Lower lobe of right lung (tissue), 2 donors: ENCODE results near the gene TIGD6. TPM values are rescaled to one million over a fixed set of nuclear protein-coding genes. Genes with fewer than 3 reads are reported as not detected.

Experiments
- ATAC-seq, 2 donors: fragments of 200-7000 bp; cut with Tn5 transposase; one replicate each; pipeline ENCODE4 v1.9.1; 2020 to 2022; ENCODE audit warnings: mild to moderate bottlenecking in 2 of 2, moderate library complexity in 2 of 2
- DNase-seq: peaks from one replicate; pipeline ENCODE4 v3.0.0-alpha.2; 2020
- H3K27ac ChIP-seq: fragments of 200-600 bp; one replicate; pipeline ENCODE4 v1.8.0; 2022
- H3K27me3 ChIP-seq: fragments of 200-600 bp; one replicate; pipeline ENCODE4 v1.8.0; 2022; ENCODE audit warnings: low read depth
- H3K36me3 ChIP-seq: fragments of 200-600 bp; one replicate; pipeline ENCODE4 v1.8.0; 2022; ENCODE audit warnings: mild to moderate bottlenecking
- H3K4me1 ChIP-seq: fragments of 200-600 bp; one replicate; pipeline ENCODE4 v1.8.0; 2022
- H3K4me3 ChIP-seq: fragments of 200-600 bp; one replicate; pipeline ENCODE4 v1.8.0; 2022; ENCODE audit warnings: mild to moderate bottlenecking
- H3K9me3 ChIP-seq: fragments of 200-600 bp; one replicate; pipeline ENCODE4 v1.8.0; 2022
- CTCF ChIP-seq: fragments of 200-600 bp; IDR thresholded peaks from one replicate; pipeline ENCODE4 v1.8.0; 2022; ENCODE audit warnings: antibody characterized with exemption, mild to moderate bottlenecking
- intact Hi-C: fragments of 100-400 bp; cut with DNase I; formaldehyde crosslinking; loops from one replicate; pipeline ENCODE4 v1.11.0; 2022
- total RNA-seq: library from RNA; stranded (reverse); fragmentation: NEBNext Ultra II Directional; extraction: Animal tissue kit (Norgen Biotek cat#: 25700); gene quantifications from one replicate; pipeline ENCODE4 v1.2.1, GENCODE V29; 2021
- donor health status: DM: no; HTN: yes; CAD: no; lungs with severe emphysema.

TIGD6 gene
- total RNA-seq, 1 donor from 2014 or later: 4.8 TPM

- ATAC-seq (peak in 1 of 2 donors; percentile 20), DNase-seq (no peak)
- H3K4me3 ChIP-seq: no peak overlapping the region
- TF ChIP-seq CTCF: no peak
- no peaks in the 10 kb centered on the region for H3K9me3 ChIP-seq
- H3K27ac ChIP-seq: peak overlapping the region; percentile 3
- H3K4me1 ChIP-seq: peaks cover 13% of the 10 kb centered on the region
- intact Hi-C loops: no loop called here
- no peaks in the 10 kb centered on the region for H3K27me3 ChIP-seq
- H3K36me3 ChIP-seq: peaks cover 97% of the 10 kb centered on the region
These were observed 43.3 kb upstream of the TIGD6 start for GRCh38 chr5:150043657-150044328.

DNA sequence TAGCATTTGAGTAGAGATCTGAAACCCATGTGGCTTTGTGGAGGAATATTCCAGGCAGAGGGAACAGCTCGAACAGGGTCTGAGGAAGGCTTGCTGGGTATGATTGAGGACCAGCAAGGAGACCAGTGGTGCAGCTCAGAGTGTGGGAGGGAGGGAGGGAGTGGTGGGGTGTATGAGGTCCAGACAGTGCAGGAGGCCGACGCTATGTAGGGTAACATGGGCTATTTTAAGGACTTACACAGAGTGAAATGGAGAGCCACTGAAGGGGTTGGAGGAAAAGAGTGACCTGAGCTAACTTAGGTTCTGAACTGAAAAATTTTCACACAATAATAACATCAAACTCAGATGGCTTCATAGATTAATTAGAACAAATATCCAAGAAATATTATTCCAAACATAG is 42.0 kb upstream of the TIGD6 start:
- H3K4me1 ChIP-seq: peaks cover 13% of the 10 kb centered on the region
- H3K4me3 ChIP-seq: no peak overlapping the region
- peaks cover 97% of the 10 kb centered on the region for H3K36me3 ChIP-seq
- no peak overlapping the region for H3K27ac ChIP-seq
- DNase-seq (no peak), ATAC-seq (no peak)
- H3K9me3 ChIP-seq: no peaks in the 10 kb centered on the region
- no peak for TF ChIP-seq CTCF
- H3K27me3 ChIP-seq: no peaks in the 10 kb centered on the region
- intact Hi-C loops: no loop called here

DNA sequence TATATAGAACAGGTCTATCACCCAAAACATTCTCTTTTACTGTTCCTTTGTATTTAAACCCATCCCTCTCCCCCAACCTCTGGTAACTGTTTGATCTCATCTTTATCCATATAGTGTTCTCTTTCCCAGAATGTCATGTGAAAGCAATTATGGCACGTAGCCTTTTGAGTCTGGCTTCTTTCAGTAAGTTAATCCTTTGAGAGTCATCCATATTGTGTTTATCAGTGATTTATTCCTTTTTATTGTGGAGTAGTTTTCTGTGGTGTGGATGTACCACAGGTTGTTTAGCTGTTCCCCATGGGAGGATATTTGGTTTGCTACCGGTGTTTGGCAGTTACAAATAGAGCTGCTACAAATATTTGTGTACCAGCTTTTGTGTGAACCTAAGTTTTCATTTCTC is 38.1 kb upstream of the TIGD6 start:
- Histone ChIP-seq H3K9me3 (no peaks in the 10 kb centered on the region), H3K27ac (no peak overlapping the region), H3K36me3 (peaks cover 98% of the 10 kb centered on the region), H3K4me1 (peaks cover 4% of the 10 kb centered on the region), H3K27me3 (no peaks in the 10 kb centered on the region), H3K4me3 (no peak overlapping the region)
- intact Hi-C loops: no loop called here
- DNase-seq (no peak), ATAC-seq (no peak)
- no peak for TF ChIP-seq CTCF

GRCh38 chr5:150036513-150036912 is 36.1 kb upstream of the TIGD6 start:
- no peak for DNase-seq
- no peak overlapping the region for H3K4me3 ChIP-seq
- H3K4me1 ChIP-seq: no peaks in the 10 kb centered on the region
- no peaks in the 10 kb centered on the region for H3K9me3 ChIP-seq
- intact Hi-C loops: no loop called here
- no peaks in the 10 kb centered on the region for H3K27me3 ChIP-seq
- ATAC-seq: peak in 1 of 2 donors; percentile 35
- peaks cover 98% of the 10 kb centered on the region for H3K36me3 ChIP-seq
- H3K27ac ChIP-seq: no peak overlapping the region
- no peak for TF ChIP-seq CTCF

- Histone ChIP-seq H3K27me3 (no peaks in the 10 kb centered on the region), H3K4me3 (no peak overlapping the region), H3K4me1 (no peaks in the 10 kb centered on the region), H3K36me3 (peaks cover 98% of the 10 kb centered on the region), H3K27ac (no peak overlapping the region), H3K9me3 (no peaks in the 10 kb centered on the region)
- ATAC-seq: no peak
- intact Hi-C loops: no loop called here
- no peak for DNase-seq
- TF ChIP-seq CTCF: no peak
These were observed 34.9 kb upstream of the TIGD6 start for GRCh38 chr5:150035139-150035895.
